Measurements from ENCODE around the gene PFDN2. TPM values are rescaled to one million over a fixed set of nuclear protein-coding genes. Genes with fewer than 3 reads are reported as not detected.

Gene PFDN2
- total RNA-seq, 6 experiments from 2014 or later = 77.4 to 114 (median 92.8) TPM

DNA sequence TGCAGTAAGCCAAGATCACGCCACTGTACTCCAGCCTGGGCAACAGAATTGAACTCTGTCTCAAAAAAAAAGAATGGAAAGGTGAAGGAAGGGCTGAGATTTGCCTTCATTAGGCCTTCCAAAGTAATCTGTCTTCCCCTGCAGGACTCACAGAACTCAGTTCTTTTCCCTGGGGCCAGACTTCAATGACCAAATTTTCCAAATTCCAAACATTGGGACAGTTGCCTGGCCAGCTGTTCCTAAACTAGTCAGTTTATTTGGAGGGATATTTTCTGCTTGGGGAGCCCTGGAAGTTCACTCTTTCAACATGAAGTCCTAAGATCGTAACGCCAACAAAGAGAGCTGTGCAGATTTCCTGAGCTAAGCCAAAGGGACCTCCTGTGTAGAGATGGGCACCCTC, 20.0 kb upstream of the PFDN2 start:
- DNase-seq = no peak
- Mint-ChIP-seq H3K9me3 (no peaks in the 10 kb centered on the region), H3K27me3 (ENCODE audit: insufficient read depth) (no peaks in the 10 kb centered on the region), H3K27ac (0 out of 2 replicates have a peak overlapping the region, but pooled peaks have one; percentile 7), H3K36me3 (ENCODE audit: low read depth) (0 out of 2 replicates have a peak, but pooled peaks cover 4% of the 10 kb centered on the region), H3K4me3 (no peak overlapping the region), H3K4me1 (ENCODE audit: low read depth) (peaks cover 10% of the 10 kb centered on the region; the same call in 1 of the 2 replicates)
- TF ChIP-seq, protein P1, sequence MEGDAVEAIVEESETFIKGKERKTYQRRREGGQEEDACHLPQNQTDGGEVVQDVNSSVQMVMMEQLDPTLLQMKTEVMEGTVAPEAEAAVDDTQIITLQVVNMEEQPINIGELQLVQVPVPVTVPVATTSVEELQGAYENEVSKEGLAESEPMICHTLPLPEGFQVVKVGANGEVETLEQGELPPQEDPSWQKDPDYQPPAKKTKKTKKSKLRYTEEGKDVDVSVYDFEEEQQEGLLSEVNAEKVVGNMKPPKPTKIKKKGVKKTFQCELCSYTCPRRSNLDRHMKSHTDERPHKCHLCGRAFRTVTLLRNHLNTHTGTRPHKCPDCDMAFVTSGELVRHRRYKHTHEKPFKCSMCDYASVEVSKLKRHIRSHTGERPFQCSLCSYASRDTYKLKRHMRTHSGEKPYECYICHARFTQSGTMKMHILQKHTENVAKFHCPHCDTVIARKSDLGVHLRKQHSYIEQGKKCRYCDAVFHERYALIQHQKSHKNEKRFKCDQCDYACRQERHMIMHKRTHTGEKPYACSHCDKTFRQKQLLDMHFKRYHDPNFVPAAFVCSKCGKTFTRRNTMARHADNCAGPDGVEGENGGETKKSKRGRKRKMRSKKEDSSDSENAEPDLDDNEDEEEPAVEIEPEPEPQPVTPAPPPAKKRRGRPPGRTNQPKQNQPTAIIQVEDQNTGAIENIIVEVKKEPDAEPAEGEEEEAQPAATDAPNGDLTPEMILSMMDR (IDR thresholded peaks at IDR 0.05) = no peak

GRCh38 chr1:161133220-161133740, 15.4 kb upstream of the PFDN2 start:
- Mint-ChIP-seq H3K36me3 (ENCODE audit: low read depth) (peaks cover 19% of the 10 kb centered on the region; the same call in 1 of the 2 replicates), H3K27ac (no peak overlapping the region), H3K9me3 (no peaks in the 10 kb centered on the region), H3K4me1 (ENCODE audit: low read depth) (peaks cover 28% of the 10 kb centered on the region), H3K4me3 (no peak overlapping the region), H3K27me3 (ENCODE audit: insufficient read depth) (0 out of 2 replicates have a peak, but pooled peaks cover 1% of the 10 kb centered on the region)
- TF ChIP-seq, protein P1 (IDR thresholded peaks at IDR 0.05) = no peak
- no peak for DNase-seq

DNA sequence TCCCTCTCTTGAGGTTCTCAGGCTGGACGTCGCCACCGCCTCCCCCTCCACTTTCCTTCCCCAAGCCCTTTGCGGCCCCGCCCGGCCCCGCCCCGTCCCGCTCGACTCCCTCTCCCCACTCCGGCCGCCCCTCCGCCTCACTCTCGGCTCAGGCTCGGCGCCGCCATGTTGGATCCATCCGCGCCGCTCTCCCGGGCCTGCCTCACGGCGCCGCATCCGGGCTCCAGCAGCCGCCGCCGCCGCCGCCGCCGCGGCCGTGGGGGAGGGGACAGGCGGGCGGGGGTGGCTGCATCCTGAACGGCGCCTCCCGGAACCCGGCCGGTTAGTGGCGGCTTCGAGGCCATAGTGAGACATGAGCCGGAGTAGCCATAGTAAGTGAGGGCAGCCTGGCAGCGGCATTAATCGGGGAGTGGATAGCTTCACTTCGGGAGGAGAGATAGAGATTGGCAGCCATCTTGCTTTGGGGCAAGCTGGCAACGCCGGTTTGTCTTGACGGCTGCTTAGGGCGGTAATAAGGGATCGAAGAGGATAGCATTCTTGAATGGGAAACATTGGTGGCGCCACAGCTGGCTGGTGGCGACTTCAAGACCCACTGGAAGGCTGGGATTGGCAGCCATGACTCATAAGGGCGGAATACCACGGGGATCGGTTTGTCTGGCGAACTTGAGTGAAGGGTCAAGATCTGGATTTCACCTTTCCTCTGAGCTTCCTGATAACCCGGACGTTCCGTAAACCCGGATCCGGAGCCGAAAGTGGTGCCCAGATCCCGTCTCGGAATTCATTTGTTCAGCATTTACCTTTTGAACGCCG, 14.8 kb upstream of the PFDN2 start, which contains the start of gene DEDD:
Gene DEDD (minus strand): TSS at position 258 of the 810 bp plus-strand sequence. CDS start 8,205 bp downstream, outside the sequence.
- Mint-ChIP-seq H3K4me1 (ENCODE audit: low read depth) (peaks cover 24% of the 10 kb centered on the region), H3K27me3 (ENCODE audit: insufficient read depth) (0 out of 2 replicates have a peak, but pooled peaks cover 1% of the 10 kb centered on the region), H3K36me3 (ENCODE audit: low read depth) (peaks cover 23% of the 10 kb centered on the region; the same call in 1 of the 2 replicates), H3K4me3 (no peak within 1 kb of the TSS), H3K9me3 (no peaks in the 10 kb centered on the region), H3K27ac (no peak within 1 kb of the TSS)
- peak; percentile 97 for DNase-seq
- TF ChIP-seq, protein P1 (IDR thresholded peaks at IDR 0.05) = peak; percentile 37; the same call in 1 of the 2 replicates

- no peaks in the 10 kb centered on the region for H3K9me3 Mint-ChIP-seq
- TF ChIP-seq, protein P1 (IDR thresholded peaks at IDR 0.05) = no peak
- H3K4me1 Mint-ChIP-seq (ENCODE audit: low read depth) = peaks cover 31% of the 10 kb centered on the region
- peaks cover 32% of the 10 kb centered on the region for H3K36me3 Mint-ChIP-seq (ENCODE audit: low read depth)
- no peak overlapping the region for H3K27ac Mint-ChIP-seq
- 0 out of 2 replicates have a peak, but pooled peaks cover 1% of the 10 kb centered on the region for H3K27me3 Mint-ChIP-seq (ENCODE audit: insufficient read depth)
- no peak overlapping the region for H3K4me3 Mint-ChIP-seq
- DNase-seq = peak; percentile 33
These were observed 13.9 kb upstream of the PFDN2 start for GRCh38 chr1:161131523-161132409.

- no peaks in the 10 kb centered on the region for H3K9me3 Mint-ChIP-seq
- no peak for DNase-seq
- no peak overlapping the region for H3K4me3 Mint-ChIP-seq
- no peak overlapping the region for H3K27ac Mint-ChIP-seq
- peaks cover 40% of the 10 kb centered on the region for H3K4me1 Mint-ChIP-seq (ENCODE audit: low read depth)
- H3K27me3 Mint-ChIP-seq (ENCODE audit: insufficient read depth) = 0 out of 2 replicates have a peak, but pooled peaks cover 1% of the 10 kb centered on the region
- TF ChIP-seq, protein P1 (IDR thresholded peaks at IDR 0.05) = no peak
- H3K36me3 Mint-ChIP-seq (ENCODE audit: low read depth) = peaks cover 46% of the 10 kb centered on the region
These were observed 12.4 kb upstream of the PFDN2 start for GRCh38 chr1:161130266-161130665.

Data from HFFc6 (cell line).